Esophagus squamous epithelium (tissue), 4 donors: ENCODE data around the gene LMF1.

Experiments used
- POLR2A ChIP-seq, 4 donors: fragments of 450-650 bp; IDR thresholded peaks; one replicate each; pipeline ENCODE4 v1.6.1; 2017; ENCODE audit warnings: antibody characterized with exemption in 4 of 4, mild to moderate bottlenecking in 4 of 4, moderate library complexity in 3 of 4
- TF ChIP-seq, protein P1 (sequence below), 6 experiments: fragments of 450-650 bp in 4 of 6; fragments of 200-600 bp in 2 of 6; sonication (generic) in 2 of 6; IDR thresholded peaks; one replicate each; pipeline ENCODE4 v1.5.1; 2016 to 2019; ENCODE audit warnings: antibody characterized with exemption in 6 of 6, mild to moderate bottlenecking in 4 of 6, moderate library complexity in 4 of 6

DNA sequence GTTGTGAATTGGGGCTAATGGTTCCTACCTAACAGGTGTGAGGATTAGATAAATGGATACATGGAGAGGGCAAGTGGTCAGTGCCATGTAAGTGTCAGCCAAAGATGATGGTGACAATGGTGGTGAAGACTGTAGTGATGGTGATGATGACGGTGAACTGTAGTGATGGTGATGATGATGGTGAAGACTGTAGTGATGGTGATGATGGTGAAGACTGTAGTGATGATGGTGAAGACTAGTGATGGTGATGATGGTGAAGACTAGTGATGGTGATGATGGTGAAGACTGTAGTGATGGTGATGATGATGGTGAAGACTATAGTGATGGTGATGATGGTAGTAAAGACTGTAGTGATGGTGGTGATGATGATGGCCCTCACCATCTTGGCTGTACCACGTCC, 152.2 kb downstream of the LMF1 start:
- TF ChIP-seq, protein P1, sequence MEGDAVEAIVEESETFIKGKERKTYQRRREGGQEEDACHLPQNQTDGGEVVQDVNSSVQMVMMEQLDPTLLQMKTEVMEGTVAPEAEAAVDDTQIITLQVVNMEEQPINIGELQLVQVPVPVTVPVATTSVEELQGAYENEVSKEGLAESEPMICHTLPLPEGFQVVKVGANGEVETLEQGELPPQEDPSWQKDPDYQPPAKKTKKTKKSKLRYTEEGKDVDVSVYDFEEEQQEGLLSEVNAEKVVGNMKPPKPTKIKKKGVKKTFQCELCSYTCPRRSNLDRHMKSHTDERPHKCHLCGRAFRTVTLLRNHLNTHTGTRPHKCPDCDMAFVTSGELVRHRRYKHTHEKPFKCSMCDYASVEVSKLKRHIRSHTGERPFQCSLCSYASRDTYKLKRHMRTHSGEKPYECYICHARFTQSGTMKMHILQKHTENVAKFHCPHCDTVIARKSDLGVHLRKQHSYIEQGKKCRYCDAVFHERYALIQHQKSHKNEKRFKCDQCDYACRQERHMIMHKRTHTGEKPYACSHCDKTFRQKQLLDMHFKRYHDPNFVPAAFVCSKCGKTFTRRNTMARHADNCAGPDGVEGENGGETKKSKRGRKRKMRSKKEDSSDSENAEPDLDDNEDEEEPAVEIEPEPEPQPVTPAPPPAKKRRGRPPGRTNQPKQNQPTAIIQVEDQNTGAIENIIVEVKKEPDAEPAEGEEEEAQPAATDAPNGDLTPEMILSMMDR (IDR thresholded peaks at IDR 0.05) = no peak
- no peak for TF ChIP-seq POLR2A (IDR thresholded peaks at IDR 0.05)
